Globus pallidus (tissue), 1 donor: ENCODE results near the gene MED10.

ENCODE experiments used
- DNase-seq: peaks from one replicate; pipeline ENCODE4 v3.0.0-alpha.2; 2015; ENCODE audit warnings: low spot score

Gene MED10

GRCh38 chr5:6377905-6378765 lies at the start of gene MED10:
Gene MED10, minus strand, starts transcription at chr5:6378547. Its CDS starts 64 bp downstream, at chr5:6378483.
- DNase-seq = peak; percentile 85

DNA sequence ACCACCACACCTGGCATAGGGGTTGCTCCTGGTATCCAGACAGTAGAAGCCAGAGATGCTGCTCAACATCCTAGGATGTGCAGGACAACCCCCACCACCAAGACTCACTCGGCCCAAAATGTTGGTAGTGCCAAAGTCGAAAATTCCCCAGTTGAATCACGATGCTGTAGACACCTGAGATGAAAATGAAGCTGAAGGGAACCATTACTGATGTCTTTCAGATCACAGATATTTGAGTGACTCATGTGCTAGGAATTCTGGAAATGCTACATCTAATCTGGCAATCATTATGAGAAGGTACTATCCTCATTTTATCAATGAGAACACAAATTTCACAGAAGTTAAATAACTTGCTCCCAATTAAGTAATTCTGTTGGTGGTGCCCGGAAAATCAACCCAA lies 49.3 kb upstream of the MED10 start:
- DNase-seq = no peak

DNA sequence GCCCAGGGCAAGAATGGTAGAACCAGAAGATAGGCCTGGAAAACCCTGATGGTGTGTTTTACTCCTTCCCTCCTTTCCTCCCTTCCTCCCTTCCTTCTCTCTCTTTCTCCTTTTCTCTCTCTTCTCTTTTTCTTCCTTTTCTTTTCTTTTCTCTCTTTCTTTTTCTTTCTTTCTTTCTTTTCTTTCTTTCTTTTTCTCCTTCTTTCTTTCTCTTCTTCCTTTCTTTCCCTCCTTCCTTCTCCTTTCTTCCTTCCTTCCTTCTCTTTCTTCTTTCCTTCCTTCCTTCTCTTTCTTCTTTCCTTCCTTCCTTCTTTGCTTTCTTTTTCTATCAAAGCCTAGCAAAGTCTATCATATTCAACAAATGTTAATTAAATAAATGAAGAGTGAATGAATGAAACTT lies 46.4 kb upstream of the MED10 start:
- DNase-seq = no peak

DNA sequence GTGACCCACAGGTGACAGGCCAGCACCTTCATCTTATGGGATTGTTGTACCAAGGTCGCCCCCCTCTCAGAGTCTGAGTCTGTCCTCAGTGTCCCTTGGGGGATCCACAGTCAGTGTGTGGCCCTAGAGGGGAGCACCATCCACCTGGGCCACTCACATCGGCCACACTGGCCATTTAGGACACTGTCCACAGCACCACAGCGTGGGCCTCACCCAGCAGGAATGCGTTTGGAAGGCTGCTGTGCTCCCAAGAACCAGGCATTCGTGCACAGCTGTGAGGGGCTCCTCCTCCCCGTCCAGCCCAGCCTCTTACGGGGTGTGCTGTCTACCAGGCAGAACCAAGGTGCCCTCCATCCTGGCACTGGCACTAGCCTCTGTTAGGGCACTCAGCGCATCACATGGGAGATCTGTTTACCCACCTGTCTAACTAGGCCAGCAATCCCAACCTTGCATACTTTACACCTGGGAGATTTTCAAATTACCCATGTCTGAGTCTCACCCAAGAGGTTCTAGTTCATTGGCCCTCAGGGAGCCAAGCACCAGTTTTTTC lies 45.8 kb upstream of the MED10 start:
- no peak for DNase-seq

- DNase-seq = no peak
Observed at GRCh38 chr5:6423327-6424109, 45.2 kb upstream of the MED10 start.

- DNase-seq = no peak
Observed at GRCh38 chr5:6419340-6419852, 41.0 kb upstream of the MED10 start.

GRCh38 chr5:6418679-6419276 lies 40.4 kb upstream of the MED10 start:
- no peak for DNase-seq

DNA sequence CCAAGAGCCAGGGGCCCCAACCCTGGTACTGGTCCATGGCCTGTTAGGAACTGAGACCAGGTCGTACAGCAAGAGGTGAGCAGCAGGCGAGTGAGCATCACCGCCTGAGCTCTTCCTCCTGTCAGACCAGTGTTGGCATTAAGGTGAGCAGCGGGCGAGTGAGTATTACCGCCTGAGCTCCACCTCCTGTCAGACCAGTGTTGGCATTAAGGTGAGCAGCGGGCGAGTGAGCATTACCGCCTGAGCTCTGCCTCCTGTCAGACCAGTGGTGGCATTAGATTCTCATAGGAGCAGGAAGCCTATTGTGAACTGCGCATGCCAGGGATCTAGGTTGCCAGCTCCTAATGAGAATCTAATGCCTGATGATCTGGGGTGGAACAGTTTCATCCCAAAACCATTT lies 39.3 kb upstream of the MED10 start:
- DNase-seq = no peak

GRCh38 chr5:6412811-6413210 lies 34.5 kb upstream of the MED10 start:
- DNase-seq = no peak

GRCh38 chr5:6411141-6411540 lies 32.8 kb upstream of the MED10 start:
- DNase-seq = no peak

- DNase-seq = no peak
Observed at GRCh38 chr5:6410421-6410820, 32.1 kb upstream of the MED10 start.

DNA sequence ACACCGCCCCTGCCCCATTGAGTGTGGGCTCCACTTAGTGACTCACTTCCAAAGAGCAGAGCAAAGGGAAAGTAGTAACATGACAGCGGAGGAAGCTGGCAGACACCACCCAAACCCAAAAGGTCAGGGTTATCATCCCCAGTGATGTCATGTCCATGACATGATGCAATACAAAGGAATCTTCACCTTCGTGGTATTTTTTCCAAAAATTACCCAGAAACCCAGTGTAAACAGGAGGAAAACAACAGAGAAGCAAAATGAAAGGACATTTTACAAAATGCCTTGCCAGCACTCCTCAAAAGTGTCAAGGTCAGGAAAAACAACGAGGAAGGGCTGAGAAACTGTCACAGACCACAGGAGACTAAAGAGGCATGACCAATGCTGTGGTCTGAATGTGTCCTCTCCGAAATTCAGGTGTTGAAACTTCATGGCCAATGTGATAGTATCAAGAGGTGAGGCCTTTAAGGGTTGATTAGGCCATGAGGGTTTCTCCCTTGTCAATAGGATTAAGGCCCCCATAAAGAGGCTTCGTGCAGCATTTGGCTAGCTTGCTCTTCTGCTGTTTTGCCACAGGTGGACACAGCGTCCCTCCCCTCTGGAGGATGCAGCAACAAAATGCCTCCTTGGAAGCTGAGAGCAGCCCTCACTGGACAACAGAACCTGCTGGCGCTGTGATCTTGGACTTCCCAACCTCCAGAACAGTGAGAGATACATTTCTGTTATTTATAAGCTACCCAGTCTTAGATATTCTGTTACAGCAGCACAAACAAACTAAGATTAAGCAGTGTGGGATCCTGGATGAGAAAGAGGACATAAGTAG lies 30.5 kb upstream of the MED10 start:
- DNase-seq = no peak

DNA sequence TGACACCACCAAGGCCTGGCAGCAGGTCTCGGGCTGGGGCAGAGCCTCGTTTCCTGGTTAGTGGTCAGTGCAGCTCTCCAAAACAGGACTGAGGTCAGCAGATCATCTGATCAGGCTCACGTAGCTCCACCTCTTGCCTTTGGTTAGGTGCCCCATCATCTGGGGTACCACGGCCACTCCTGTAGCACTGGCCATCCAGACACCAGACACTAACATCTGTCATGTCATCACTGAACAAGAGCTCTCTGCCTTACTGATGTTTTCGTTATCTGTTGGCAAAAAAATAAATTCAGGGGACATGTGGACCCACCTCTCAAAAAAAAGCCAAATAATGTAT lies 29.9 kb upstream of the MED10 start:
- DNase-seq = no peak

DNA sequence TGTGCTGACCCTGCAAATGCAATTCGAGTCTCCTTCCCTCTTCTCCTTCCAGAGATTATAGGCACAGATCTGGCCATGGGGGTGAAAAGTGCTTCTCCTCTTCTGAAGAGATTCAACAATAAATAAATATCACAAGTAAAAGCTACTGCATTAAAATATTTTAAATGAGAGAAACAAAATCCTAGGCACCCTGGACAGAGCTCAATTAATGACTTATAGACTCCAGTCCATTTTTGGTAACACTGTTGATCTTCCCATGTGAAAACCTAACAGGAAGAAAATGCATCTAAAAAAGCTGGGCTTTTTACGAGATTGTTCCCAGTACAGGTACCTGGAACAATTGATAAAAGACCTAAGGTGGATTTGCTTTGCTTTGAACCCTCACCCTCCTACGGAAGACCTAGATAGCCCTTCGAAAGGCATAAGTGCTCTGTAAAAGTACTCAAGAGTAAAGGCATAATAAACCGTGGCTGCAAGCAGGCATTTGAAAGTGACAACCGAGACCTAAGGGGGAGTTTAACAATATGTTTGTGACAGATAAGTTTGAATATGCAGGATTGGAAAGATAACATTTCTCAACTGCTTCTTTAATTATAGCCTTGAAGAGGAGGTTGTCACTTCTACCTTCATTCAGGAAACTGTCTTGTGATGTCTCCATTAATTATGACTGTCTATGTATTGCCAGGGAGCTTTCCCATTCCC lies 29.4 kb upstream of the MED10 start:
- no peak for DNase-seq

DNA sequence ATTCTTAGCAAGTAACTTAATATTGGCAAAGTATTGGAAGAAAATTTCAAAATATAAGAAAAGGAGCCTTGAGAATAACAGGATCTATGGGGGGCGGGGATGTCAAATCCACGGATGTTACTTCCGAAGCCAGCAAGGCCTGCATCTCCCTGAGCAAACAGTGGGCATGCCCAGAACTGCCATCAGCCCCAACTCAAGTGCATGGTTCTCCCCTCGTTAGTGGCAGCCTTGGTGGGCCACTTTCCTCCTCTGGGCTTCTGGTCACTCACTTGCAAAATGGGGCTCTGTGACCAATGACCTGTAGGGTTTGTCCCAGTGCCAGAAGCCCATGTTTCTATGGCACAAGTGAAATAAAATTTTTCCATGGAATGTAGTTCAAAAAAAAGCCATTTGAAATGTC lies 27.2 kb upstream of the MED10 start:
- DNase-seq = no peak

DNA sequence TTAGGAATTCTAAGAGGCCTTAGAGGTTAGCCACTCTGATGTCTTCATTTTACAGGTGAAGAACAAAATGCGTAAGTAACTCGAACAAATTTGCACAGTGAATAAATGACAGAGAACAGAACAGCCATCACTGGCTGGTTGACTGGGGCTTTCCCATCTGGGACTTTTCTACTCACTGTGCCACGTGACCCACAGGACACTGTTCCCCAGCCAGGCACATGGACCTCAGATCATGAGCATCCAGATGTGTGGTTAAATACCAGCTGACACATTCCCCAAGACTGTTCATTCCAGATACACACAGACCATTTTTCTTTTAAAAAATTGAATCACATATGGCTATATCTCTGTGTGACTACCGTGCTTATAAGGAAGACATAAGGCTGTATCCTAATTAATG lies 25.8 kb upstream of the MED10 start:
- DNase-seq = no peak

GRCh38 chr5:6403416-6403815 lies 25.1 kb upstream of the MED10 start:
- no peak for DNase-seq

DNA sequence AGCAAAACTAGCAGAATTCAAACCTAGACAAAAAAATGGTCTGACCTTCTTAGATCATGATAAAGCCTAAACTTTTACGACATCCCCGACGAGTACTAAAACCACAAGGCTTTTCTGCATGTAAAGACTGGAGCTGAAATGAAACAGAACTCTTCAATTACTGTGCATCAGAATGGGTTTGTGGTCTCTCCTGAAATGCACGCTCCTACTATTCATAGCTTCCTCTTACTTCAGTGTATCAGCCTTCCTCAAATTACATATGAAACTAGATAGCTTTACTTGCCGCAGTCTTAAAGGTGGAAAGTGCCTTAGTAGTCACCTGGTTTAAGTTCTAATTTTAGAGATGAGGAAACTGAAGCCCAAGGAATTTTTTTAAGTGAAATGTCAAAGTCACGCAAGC lies 24.6 kb upstream of the MED10 start:
- DNase-seq = no peak

GRCh38 chr5:6401410-6401809 lies 23.1 kb upstream of the MED10 start:
- DNase-seq = no peak

DNA sequence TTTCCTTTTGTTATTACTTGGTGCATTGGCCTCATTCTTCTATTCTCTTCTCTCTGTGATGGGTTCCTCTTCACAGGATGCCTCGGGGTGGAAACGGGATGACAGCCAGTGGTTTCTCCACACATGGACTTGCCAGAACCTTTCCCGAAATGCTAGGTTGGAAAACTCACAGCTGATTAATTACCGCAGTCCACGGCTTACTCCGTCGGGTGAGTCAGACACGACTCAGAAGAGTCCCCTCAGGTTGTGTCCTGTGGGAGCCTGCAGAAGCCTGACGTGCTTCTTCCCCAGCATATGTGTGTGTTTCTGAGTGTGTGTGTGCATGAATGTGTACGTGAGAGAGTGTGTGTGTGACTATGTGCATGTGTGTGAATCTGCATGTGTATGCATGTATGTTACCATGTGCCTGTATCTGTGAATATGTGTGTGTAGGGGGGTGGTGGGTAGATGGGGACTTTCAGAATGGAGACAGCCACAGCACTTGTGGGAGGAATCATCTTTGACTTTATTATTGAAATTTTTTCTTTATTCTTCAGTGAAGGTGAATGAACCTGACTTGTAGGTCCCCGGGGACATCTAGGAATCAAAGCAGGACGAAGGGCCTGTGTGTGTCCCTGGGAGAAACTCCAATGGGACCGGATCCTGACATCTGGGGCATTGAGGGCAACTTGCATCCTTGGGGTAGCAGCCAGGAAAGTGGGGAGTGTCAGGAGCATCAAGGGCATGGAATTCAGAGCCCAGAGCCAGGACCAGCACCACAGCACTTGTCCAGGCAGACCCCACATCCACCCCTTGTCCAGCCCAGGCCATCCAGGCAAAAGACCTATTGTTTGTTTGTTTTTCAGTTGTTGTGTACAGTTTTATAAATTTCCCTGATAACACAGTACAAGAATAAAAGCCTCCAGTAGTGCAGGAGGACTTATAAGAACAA lies 21.9 kb upstream of the MED10 start:
- DNase-seq = no peak
